ENCODE measurements around the gene TMEM30A. TPM values are rescaled to one million over a fixed set of nuclear protein-coding genes. Genes with fewer than 3 reads are reported as not detected.

The TMEM30A gene
- total RNA-seq, 1 donor from 2014 or later, result 112 TPM

DNA sequence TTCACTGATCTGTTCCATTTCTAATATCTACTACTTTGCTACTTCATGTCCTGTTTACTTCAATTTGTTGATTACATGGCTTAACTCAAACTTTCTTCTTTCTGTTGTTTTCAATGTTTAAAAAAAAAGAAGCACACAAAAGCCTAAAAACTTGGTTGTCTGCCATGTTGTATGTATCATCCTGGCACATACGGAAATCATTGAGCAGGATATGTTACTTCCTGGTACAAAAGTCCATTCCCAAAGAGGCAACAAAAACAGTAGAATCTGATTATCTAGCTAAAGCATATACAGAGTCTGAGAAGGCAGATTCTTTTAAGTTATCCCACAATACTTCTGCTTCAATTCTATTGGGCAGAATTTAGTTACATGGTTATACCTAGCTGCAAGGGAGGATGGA is 64.2 kb downstream of the TMEM30A start:
- intact Hi-C loops (cut with micrococcal nuclease), result no loop called here

- intact Hi-C loops (cut with micrococcal nuclease), result no loop called here
Observed at GRCh38 chr6:75219263-75219662, 65.3 kb downstream of the TMEM30A start.

- intact Hi-C loops (cut with micrococcal nuclease), result no loop called here
Observed at GRCh38 chr6:75217193-75217592, 67.4 kb downstream of the TMEM30A start.

DNA sequence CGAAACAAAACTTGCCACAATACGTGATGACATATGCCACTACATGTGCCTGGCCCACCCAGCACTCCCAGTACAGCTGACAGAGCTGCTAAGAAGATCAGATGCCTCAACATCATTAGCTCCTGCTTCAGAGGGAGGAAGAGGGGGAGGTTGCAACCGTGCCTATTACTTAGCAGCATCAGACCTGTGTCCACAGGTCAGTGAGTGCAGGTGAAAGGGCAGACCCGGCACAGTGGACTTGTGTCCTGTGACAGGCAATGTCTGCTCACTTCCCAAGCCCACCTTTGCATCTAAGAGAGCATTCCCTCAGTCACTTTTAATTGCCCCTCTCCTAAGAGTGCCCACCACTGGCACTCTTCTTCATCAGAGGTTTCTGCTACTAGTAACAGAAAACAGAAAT is 69.3 kb downstream of the TMEM30A start:
- intact Hi-C loops (cut with micrococcal nuclease), result no loop called here

DNA sequence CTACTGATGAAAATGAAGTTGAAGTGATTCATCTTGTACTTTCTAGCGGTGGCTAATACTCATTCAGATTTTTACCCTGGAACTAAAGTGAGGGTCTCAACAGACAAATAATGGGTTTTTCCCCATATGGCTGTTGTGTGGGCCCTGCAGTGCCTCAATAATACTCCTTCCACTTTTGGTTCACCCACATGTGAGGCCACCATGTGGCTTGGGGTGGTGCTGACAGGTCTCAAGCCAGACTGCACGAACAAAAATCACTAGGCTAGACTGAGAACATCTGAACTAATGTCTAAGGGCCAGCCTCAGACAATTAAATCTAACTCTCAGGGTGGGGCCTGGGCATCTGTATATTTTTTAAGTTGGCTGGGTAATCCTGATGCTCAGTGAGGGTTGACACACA is 70.9 kb downstream of the TMEM30A start:
- intact Hi-C loops (cut with micrococcal nuclease), result no loop called here

DNA sequence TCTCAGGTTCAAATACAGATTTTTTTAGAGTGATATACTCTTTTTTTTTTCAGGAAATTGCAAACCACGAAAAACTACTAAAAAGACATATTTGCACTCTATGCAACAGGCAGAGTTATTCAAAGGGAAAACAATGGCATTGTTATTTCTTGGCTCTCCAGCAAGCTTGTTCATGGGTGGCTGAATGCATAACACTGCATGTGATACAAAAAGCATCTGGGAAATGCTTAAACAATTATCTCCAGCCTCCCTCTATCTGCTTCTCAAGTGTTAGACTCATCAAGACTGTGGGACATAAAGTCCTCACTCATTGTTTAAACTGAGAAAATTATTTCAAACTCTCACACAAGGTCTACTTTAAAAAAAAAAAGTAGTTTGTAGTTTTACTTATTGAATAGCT is 71.5 kb downstream of the TMEM30A start:
- intact Hi-C loops (cut with micrococcal nuclease), result no loop called here

GRCh38 chr6:75211920-75212590 is 72.5 kb downstream of the TMEM30A start:
- intact Hi-C loops (cut with micrococcal nuclease), result loop anchor here (1.0 kb wide), 2 partner anchors 314 to 1357 kb away; no protein-coding TSS in a partner anchor

GRCh38 chr6:75210885-75211739 is 73.5 kb downstream of the TMEM30A start:
- intact Hi-C loops (cut with micrococcal nuclease), result loop anchor here (1.0 kb wide), 2 partner anchors 315 to 1356 kb away; no protein-coding TSS in a partner anchor

GRCh38 chr6:75209184-75209723 is 75.3 kb downstream of the TMEM30A start:
- intact Hi-C loops (cut with micrococcal nuclease), result loop anchor here (1.0 to 10.0 kb wide), 8 partner anchors 34 to 1684 kb away; partner anchors contain the start of genes COX7A2 and EEF1A1

- intact Hi-C loops (cut with micrococcal nuclease), result loop anchor here (1.0 to 10.0 kb wide), 8 partner anchors 35 to 1684 kb away; partner anchors contain the start of genes COX7A2 and EEF1A1
Observed at GRCh38 chr6:75208298-75209183, 76.1 kb downstream of the TMEM30A start.

GRCh38 chr6:75206576-75207342 is 77.8 kb downstream of the TMEM30A start:
- intact Hi-C loops (cut with micrococcal nuclease), result loop anchor here (10.0 kb wide), 1 partner anchor 1682 kb away; the partner anchor contains the start of gene EEF1A1

DNA sequence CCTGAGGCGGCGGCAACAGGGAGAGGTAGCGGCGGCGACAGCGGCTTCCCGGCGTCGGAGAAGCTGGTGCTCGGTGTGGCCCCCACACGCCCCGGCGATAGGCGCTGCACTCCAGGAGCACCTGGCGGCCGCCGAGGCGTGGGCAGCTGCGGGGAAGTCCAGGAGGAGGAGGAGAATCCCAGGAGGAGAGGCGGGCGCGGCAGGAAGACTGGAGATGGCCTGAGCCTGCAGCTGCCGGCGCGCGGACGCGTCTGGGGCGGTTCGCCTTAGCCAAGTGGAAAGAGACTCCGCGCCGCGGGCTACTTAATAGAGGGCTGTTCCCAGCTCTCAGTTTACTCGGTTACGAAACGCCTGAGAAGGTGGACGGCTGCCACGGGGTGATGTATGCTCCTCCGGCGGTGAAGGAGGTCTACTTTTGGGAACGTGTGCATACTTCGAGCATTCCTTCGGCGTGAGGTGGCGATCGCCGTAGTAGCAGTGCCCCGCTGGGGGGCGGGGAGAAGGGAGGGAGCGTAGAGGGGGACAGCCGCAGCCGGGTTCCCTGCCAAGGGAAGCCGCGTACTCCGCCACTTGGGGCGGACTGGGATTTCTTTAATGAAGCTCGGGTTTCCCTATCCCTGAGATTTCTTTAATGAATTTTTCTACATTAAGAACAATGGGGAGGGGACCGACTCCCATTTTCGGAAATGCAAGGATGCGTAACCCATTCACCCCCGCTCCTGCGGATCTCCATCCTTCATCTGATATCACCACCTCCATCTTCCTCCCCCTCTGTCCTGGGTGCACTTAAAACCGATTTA is 78.6 kb downstream of the TMEM30A start, which contains the start of gene COL12A1:
TSS of gene COL12A1 (minus strand) at position 278 of the 800 bp plus-strand sequence. CDS start 3,261 bp downstream, outside the sequence.
- intact Hi-C loops (cut with micrococcal nuclease), result loop anchor here (10.0 kb wide), 1 partner anchor 1681 kb away; the partner anchor contains the start of gene EEF1A1

GRCh38 chr6:75204959-75205775 is 79.4 kb downstream of the TMEM30A start:
- intact Hi-C loops (cut with micrococcal nuclease), result loop anchor here (1.0 to 10.0 kb wide), 5 partner anchors 118 to 1680 kb away; partner anchors contain the start of gene EEF1A1

DNA sequence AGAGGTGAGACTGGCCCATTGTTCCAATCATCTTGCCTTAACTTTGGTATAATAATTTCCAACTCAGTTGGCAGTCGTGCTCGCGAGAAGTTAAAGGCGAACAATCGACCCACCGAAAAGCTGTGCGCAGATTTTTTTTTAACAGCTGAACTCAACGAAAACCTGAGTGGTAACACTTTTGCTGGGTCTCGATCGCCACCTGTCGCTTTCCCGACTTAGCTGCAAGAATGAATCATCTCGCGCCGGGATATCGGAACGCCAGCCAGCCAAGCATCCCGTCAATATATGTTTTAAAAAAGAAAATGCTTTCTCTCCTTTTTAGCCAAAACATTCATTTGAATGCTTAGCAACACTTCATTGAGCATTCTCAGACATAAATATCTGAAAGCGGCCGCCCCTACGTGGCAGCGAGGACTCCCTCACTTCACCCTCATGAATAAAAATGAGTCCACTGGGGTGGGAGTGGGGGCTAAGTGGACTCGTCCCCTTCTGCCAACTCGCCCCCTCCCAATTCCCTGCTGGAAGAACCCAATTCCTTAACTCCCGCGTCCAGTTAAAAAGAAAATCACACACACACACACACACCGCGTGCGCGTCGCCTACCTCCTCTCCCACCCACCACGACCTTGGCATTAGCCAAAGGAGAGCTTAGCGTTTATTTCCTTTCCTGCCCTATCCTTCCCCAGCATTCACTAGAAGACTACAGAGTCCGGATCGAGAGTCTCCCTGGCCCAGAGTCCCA is 80.2 kb downstream of the TMEM30A start:
- intact Hi-C loops (cut with micrococcal nuclease), result loop anchor here (1.0 to 10.0 kb wide), 5 partner anchors 117 to 1680 kb away; partner anchors contain the start of gene EEF1A1

GRCh38 chr6:75203721-75204120 is 80.9 kb downstream of the TMEM30A start:
- intact Hi-C loops (cut with micrococcal nuclease), result loop anchor here (1.0 to 10.0 kb wide), 5 partner anchors 116 to 1679 kb away; partner anchors contain the start of gene EEF1A1
